HepG2 (cell line): ENCODE data around the gene ANKRD11. TPM values are rescaled to one million over a fixed set of nuclear protein-coding genes. Genes with fewer than 3 reads are reported as not detected.
A peak's percentile ranks its signal among the peaks of the same experiment; 100 is the strongest.

Experiments used
- CHCHD3 ChIP-seq: sonication (generic); formaldehyde crosslinking; IDR thresholded peaks from 2 replicates; pipeline ENCODE4 v1.8.0; 2022; ENCODE audit warnings: mild to moderate bottlenecking, missing genetic modification reagents, moderate library complexity
- DNMT3B ChIP-seq: conservative IDR thresholded peaks from 2 replicates; pipeline ENCODE4 v1.6.1; 2016; ENCODE audit warnings: missing biosample characterization, control low read depth
- FOXA3 ChIP-seq: IDR thresholded peaks from 2 replicates; pipeline ENCODE4 v1.6.1; 2016; ENCODE audit warnings: missing genetic modification reagents, missing compliant biosample characterization
- GFI1 ChIP-seq: sonication (generic); formaldehyde crosslinking; IDR thresholded peaks from 2 replicates; pipeline ENCODE4 v1.5.0; 2020; ENCODE audit warnings: missing genetic modification reagents, mild to moderate bottlenecking, borderline replicate concordance
- IKZF4 ChIP-seq: sonication (generic); formaldehyde crosslinking; IDR thresholded peaks from 2 replicates; pipeline ENCODE4 v1.5.1; 2020; ENCODE audit warnings: borderline replicate concordance, mild to moderate bottlenecking, low read depth, missing genetic modification reagents; ENCODE audit errors: not compliant biosample characterization
- KAT8 ChIP-seq: IDR thresholded peaks from 2 replicates; pipeline ENCODE4 v1.6.1; 2016; ENCODE audit warnings: missing genetic modification reagents, missing compliant biosample characterization
- KLF11 ChIP-seq: IDR thresholded peaks from 2 replicates; pipeline ENCODE4 v1.6.1; 2016; ENCODE audit warnings: missing compliant biosample characterization
- LCORL ChIP-seq, 2 experiments: fragments of 450-650 bp in 1 of 2; sonication (generic) in 1 of 2; formaldehyde crosslinking in 1 of 2; IDR thresholded peaks; 2 replicates each; pipeline versions ENCODE4 v1.5.0 to v1.6.1; 2017 to 2020; ENCODE audit warnings: antibody characterized with exemption in 1 of 2, missing genetic modification reagents in 1 of 2
- MTERF4 ChIP-seq: sonication (generic); formaldehyde crosslinking; IDR thresholded peaks from 2 replicates; pipeline ENCODE4 v1.8.0; 2023; ENCODE audit warnings: mild to moderate bottlenecking, missing genetic modification reagents
- NCOA5 ChIP-seq: sonication (generic); formaldehyde crosslinking; IDR thresholded peaks from 2 replicates; pipeline ENCODE4 v1.4.0; 2020; ENCODE audit warnings: missing genetic modification reagents
- ONECUT2 ChIP-seq: sonication (generic); formaldehyde crosslinking; IDR thresholded peaks from 2 replicates; pipeline ENCODE4 v1.4.0; 2020; ENCODE audit warnings: missing genetic modification reagents
- POLR2G ChIP-seq: fragments of 200-400 bp; formaldehyde crosslinking; IDR thresholded peaks from 2 replicates; pipeline ENCODE4 v1.6.1; 2018; ENCODE audit warnings: mild to moderate bottlenecking, low read depth, low read length, moderate library complexity
- RNF2 ChIP-seq: fragments of 450-650 bp; conservative IDR thresholded peaks from 2 replicates; pipeline ENCODE4 v1.6.1; 2016; ENCODE audit warnings: low read depth
- TBP ChIP-seq: sonication (generic); formaldehyde crosslinking; IDR thresholded peaks from 2 replicates; pipeline ENCODE4 v1.5.0; 2020; ENCODE audit warnings: missing genetic modification reagents
- THAP7 ChIP-seq: sonication (generic); formaldehyde crosslinking; IDR thresholded peaks from 2 replicates; pipeline ENCODE4 v1.8.1; 2023; ENCODE audit warnings: mild to moderate bottlenecking, missing genetic modification reagents
- ZNF143 ChIP-seq: sonication (generic); formaldehyde crosslinking; IDR thresholded peaks from 2 replicates; pipeline ENCODE4 v1.4.0; 2020; ENCODE audit warnings: missing genetic modification reagents
- ZNF460 ChIP-seq: sonication (generic); formaldehyde crosslinking; IDR thresholded peaks from 2 replicates; pipeline ENCODE4 v1.5.1; 2020; ENCODE audit warnings: missing genetic modification reagents, mild to moderate bottlenecking, borderline replicate concordance
- ZSCAN31 ChIP-seq: sonication (generic); formaldehyde crosslinking; IDR thresholded peaks from 2 replicates; pipeline ENCODE4 v1.5.0; 2020; ENCODE audit warnings: low read depth, mild to moderate bottlenecking, missing genetic modification reagents
- polyA plus RNA-seq, 8 experiments: library from polyadenylated mRNA; depleted of rRNA in 3 of 8; stranded (reverse) in 7 of 8; unstranded in 1 of 8; fragments of >200 nt; fragmentation: Illumina TruSeq in 4 of 8; extraction: Trizol in 4 of 8; gene quantifications; 2 replicates each; pipeline versions ENCODE4 v1.2.1 to v1.2.3, GENCODE V29; 2011 to 2016; ENCODE audit warnings: low read depth in 4 of 8, missing spikeins in 1 of 8, mixed read lengths in 1 of 8; ENCODE audit not compliant: insufficient read depth in 1 of 8
- total RNA-seq, 5 experiments: library from RNA; depleted of rRNA; stranded (reverse); fragments of >200 nt; fragmentation: Illumina TruSeq; extraction: Trizol; gene quantifications; 2 replicates each; pipeline ENCODE4 v1.2.3, GENCODE V29; 2016; ENCODE audit warnings: low read depth in 1 of 5
- TF ChIP-seq, protein P1 (sequence below): sonication (generic); formaldehyde crosslinking; IDR thresholded peaks from 2 replicates; pipeline ENCODE4 v1.5.0; 2020; ENCODE audit warnings: mild to moderate bottlenecking, missing genetic modification reagents
- TF ChIP-seq, protein P2 (sequence below): sonication (generic); formaldehyde crosslinking; IDR thresholded peaks from 2 replicates; pipeline ENCODE4 v1.8.1; 2023; ENCODE audit warnings: missing genetic modification reagents, inconsistent platforms, borderline replicate concordance
- TF ChIP-seq, protein P3 (sequence below): sonication (generic); formaldehyde crosslinking; IDR thresholded peaks from 2 replicates; pipeline ENCODE4 v1.5.0; 2020; ENCODE audit warnings: mild to moderate bottlenecking, missing genetic modification reagents

The ANKRD11 gene
- total and polyA plus RNA-seq, 2 of the 13 experiments (the other 11 are each of a cell fraction or from before 2014, with no cell fraction given): 21.4 to 38.4 TPM

- peak; percentile 97 for TF ChIP-seq KLF11
- TF ChIP-seq, protein P1, sequence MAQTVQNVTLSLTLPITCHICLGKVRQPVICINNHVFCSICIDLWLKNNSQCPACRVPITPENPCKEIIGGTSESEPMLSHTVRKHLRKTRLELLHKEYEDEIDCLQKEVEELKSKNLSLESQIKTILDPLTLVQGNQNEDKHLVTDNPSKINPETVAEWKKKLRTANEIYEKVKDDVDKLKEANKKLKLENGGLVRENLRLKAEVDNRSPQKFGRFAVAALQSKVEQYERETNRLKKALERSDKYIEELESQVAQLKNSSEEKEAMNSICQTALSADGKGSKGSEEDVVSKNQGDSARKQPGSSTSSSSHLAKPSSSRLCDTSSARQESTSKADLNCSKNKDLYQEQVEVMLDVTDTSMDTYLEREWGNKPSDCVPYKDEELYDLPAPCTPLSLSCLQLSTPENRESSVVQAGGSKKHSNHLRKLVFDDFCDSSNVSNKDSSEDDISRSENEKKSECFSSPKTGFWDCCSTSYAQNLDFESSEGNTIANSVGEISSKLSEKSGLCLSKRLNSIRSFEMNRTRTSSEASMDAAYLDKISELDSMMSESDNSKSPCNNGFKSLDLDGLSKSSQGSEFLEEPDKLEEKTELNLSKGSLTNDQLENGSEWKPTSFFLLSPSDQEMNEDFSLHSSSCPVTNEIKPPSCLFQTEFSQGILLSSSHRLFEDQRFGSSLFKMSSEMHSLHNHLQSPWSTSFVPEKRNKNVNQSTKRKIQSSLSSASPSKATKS (CRISPR knock-in tag): peak; percentile 80
- TF ChIP-seq GFI1: peak; percentile 90
- TF ChIP-seq CHCHD3: no peak
- TF ChIP-seq RNF2: peak; percentile 89
- peak; percentile 96 for TF ChIP-seq DNMT3B
- peak; percentile 95 for TF ChIP-seq IKZF4 (CRISPR knock-in tag)
- peak; percentile 94 for TF ChIP-seq FOXA3 (CRISPR knock-in tag)
- peak; percentile 99 for TF ChIP-seq ZSCAN31 (CRISPR knock-in tag)
- no peak for TF ChIP-seq LCORL (IDR thresholded peaks at IDR 0.05)
- TF ChIP-seq LCORL (CRISPR knock-in tag; IDR thresholded peaks at IDR 0.05): peak; percentile 99
- TF ChIP-seq MTERF4 (CRISPR knock-in tag): peak; percentile 99; the same call in 1 of the 2 replicates
- peak; percentile 86 for TF ChIP-seq THAP7
- TF ChIP-seq, protein P2, sequence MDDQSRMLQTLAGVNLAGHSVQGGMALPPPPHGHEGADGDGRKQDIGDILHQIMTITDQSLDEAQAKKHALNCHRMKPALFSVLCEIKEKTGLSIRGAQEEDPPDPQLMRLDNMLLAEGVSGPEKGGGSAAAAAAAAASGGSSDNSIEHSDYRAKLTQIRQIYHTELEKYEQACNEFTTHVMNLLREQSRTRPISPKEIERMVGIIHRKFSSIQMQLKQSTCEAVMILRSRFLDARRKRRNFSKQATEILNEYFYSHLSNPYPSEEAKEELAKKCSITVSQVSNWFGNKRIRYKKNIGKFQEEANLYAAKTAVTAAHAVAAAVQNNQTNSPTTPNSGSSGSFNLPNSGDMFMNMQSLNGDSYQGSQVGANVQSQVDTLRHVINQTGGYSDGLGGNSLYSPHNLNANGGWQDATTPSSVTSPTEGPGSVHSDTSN (CRISPR knock-in tag): no peak
- peak; percentile 70; the same call in 1 of the 2 replicates for TF ChIP-seq ZNF460
- no peak for TF ChIP-seq TBP
- no peak for TF ChIP-seq NCOA5
- TF ChIP-seq, protein P3, sequence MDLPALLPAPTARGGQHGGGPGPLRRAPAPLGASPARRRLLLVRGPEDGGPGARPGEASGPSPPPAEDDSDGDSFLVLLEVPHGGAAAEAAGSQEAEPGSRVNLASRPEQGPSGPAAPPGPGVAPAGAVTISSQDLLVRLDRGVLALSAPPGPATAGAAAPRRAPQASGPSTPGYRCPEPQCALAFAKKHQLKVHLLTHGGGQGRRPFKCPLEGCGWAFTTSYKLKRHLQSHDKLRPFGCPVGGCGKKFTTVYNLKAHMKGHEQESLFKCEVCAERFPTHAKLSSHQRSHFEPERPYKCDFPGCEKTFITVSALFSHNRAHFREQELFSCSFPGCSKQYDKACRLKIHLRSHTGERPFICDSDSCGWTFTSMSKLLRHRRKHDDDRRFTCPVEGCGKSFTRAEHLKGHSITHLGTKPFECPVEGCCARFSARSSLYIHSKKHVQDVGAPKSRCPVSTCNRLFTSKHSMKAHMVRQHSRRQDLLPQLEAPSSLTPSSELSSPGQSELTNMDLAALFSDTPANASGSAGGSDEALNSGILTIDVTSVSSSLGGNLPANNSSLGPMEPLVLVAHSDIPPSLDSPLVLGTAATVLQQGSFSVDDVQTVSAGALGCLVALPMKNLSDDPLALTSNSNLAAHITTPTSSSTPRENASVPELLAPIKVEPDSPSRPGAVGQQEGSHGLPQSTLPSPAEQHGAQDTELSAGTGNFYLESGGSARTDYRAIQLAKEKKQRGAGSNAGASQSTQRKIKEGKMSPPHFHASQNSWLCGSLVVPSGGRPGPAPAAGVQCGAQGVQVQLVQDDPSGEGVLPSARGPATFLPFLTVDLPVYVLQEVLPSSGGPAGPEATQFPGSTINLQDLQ: peak; percentile 31; the same call in 1 of the 2 replicates
- TF ChIP-seq ONECUT2 (CRISPR knock-in tag): peak; percentile 34; the same call in 1 of the 2 replicates
- peak; percentile 72; the same call in 1 of the 2 replicates for TF ChIP-seq ZNF143 (CRISPR knock-in tag)
- peak; percentile 93 for TF ChIP-seq KAT8 (CRISPR knock-in tag)
- no peak for TF ChIP-seq POLR2G
Measured at GRCh38 chr16:89395150-89396142, 94.9 kb downstream of the ANKRD11 start (continued).
